ENCODE results near the gene METTL25B.

METTL25B gene

GRCh38 chr1:156707417-156708217 is 20.7 kb upstream of the METTL25B start:
- no peak overlapping the region for H3K27ac Mint-ChIP-seq
- no peaks in the 10 kb centered on the region for H3K36me3 Mint-ChIP-seq (ENCODE audit: low read depth)
- DNase-seq: no peak
- peaks cover 23% of the 10 kb centered on the region for H3K4me1 Mint-ChIP-seq
- peaks cover 26% of the 10 kb centered on the region for H3K27me3 Mint-ChIP-seq
- no peak overlapping the region for H3K4me3 Mint-ChIP-seq
- H3K9me3 Mint-ChIP-seq: no peaks in the 10 kb centered on the region
- no peak for ATAC-seq

DNA sequence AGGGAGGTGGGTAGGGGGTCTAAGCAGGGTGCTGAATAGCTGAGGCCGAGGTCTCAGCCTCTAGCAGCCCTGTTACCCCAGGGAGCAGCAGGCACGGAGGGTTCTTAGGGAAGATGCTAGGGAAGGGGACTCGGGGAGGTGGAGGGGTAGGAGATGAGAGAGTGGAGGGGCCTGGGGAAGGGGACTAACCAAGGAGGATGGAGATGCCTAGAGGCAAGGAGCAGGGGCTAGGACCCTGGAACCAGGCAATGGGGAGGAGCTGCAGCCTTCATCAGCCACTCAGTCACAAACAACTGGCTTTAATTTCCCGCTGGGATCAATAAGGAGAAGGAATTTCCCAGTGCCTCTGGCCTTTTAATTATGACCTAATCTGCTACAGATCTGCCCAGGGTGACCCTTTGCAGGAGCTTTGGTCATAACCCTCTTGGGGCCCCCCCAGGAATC is 20.0 kb upstream of the METTL25B start:
- DNase-seq (no peak), ATAC-seq (no peak)
- Mint-ChIP-seq H3K4me3 (no peak overlapping the region), H3K36me3 (ENCODE audit: low read depth) (no peaks in the 10 kb centered on the region), H3K9me3 (no peaks in the 10 kb centered on the region), H3K27ac (no peak overlapping the region), H3K4me1 (peaks cover 23% of the 10 kb centered on the region), H3K27me3 (peaks cover 23% of the 10 kb centered on the region)

DNA sequence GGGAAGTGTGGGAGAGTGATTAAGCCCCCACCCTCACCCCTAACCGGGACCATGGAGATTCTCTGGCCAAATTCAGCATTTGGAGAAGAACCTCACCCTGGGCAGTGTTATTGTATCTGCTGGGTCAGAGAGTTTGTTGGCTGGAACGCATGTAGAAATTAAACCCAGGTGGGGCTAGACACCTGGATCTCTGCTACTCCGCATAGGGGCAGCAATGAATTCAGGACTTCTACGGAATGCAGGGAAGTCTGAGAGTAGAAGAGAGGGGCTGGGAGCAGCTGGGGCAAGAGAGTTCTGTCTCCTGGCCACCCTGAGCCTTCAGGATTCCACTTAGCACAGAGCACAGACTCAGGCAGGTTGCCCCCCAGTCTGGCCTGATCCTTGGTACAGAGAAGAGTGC is 19.2 kb upstream of the METTL25B start:
- no peak overlapping the region for H3K27ac Mint-ChIP-seq
- ATAC-seq: no peak

GRCh38 chr1:156709757-156710489 is 18.3 kb upstream of the METTL25B start:
- no peak for DNase-seq
- no peak for ATAC-seq
- H3K4me3 Mint-ChIP-seq: no peak overlapping the region
- H3K27ac Mint-ChIP-seq: no peak overlapping the region
- H3K36me3 Mint-ChIP-seq (ENCODE audit: low read depth): no peaks in the 10 kb centered on the region
- H3K27me3 Mint-ChIP-seq: peaks cover 9% of the 10 kb centered on the region
- no peaks in the 10 kb centered on the region for H3K9me3 Mint-ChIP-seq
- H3K4me1 Mint-ChIP-seq: peaks cover 19% of the 10 kb centered on the region

More for the DNA sequence above, 19.2 kb upstream of the METTL25B start:
- Mint-ChIP-seq H3K27me3 (peaks cover 15% of the 10 kb centered on the region), H3K36me3 (ENCODE audit: low read depth) (no peaks in the 10 kb centered on the region), H3K4me1 (peaks cover 23% of the 10 kb centered on the region), H3K4me3 (no peak overlapping the region), H3K9me3 (no peaks in the 10 kb centered on the region)
- no peak for DNase-seq

DNA sequence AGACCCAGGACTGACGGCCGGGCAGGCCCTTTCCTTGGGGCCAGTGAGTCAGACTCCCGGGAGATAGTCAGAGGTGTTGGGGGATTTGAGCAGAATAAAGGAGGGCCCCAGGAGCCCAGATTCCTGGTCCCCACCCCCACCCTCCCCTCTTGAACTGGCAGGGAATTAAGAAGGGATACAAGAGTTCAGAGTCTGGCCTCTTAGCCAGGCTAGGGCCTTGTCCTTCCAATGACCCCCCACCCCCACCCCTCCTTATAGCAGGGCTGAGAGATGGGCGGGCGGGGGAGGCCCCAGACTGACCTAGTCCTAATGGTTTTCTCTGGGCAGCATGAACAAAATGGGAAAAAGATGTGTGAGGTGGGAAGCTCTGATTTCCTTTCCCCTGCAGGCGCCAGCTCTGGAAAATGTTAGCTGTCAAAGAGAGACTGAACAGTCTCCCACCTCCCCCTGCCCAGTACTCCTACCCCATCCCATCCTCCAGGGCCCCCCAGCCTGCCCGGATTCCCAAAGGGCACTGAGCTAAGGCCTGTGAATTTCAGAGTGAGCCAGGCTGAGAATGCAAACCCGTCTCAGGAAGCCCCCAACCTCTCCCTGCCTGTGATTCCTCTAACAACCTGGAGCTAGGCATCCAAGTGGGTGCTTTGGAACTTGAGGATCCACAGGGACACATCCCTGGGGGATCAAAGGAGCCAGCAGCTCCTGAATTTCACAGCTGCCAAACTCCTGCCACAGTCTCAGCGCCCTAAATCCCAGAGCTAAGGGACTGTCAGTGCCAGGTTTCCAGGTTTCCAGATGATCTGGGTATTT is 17.1 kb upstream of the METTL25B start:
- ATAC-seq (no peak), DNase-seq (no peak)
- peaks cover 7% of the 10 kb centered on the region for H3K4me1 Mint-ChIP-seq
- peaks cover 6% of the 10 kb centered on the region for H3K27me3 Mint-ChIP-seq
- H3K4me3 Mint-ChIP-seq: no peak overlapping the region
- no peak overlapping the region for H3K27ac Mint-ChIP-seq
- peaks cover 2% of the 10 kb centered on the region for H3K36me3 Mint-ChIP-seq (ENCODE audit: low read depth)
- H3K9me3 Mint-ChIP-seq: no peaks in the 10 kb centered on the region

GRCh38 chr1:156712626-156713025 is 15.6 kb upstream of the METTL25B start:
- Mint-ChIP-seq H3K27me3 (peaks cover under 1% of the 10 kb centered on the region), H3K36me3 (ENCODE audit: low read depth) (peaks cover 4% of the 10 kb centered on the region), H3K4me3 (no peak overlapping the region), H3K4me1 (no peaks in the 10 kb centered on the region), H3K27ac (no peak overlapping the region), H3K9me3 (no peaks in the 10 kb centered on the region)
- ATAC-seq (no peak), DNase-seq (no peak)

GRCh38 chr1:156714830-156715229 is 13.4 kb upstream of the METTL25B start:
- H3K36me3 Mint-ChIP-seq (ENCODE audit: low read depth): peaks cover 5% of the 10 kb centered on the region
- H3K9me3 Mint-ChIP-seq: no peaks in the 10 kb centered on the region
- no peaks in the 10 kb centered on the region for H3K27me3 Mint-ChIP-seq
- H3K27ac Mint-ChIP-seq: no peak overlapping the region
- no peak for ATAC-seq
- peaks cover under 1% of the 10 kb centered on the region for H3K4me1 Mint-ChIP-seq
- DNase-seq: no peak
- H3K4me3 Mint-ChIP-seq: no peak overlapping the region

DNA sequence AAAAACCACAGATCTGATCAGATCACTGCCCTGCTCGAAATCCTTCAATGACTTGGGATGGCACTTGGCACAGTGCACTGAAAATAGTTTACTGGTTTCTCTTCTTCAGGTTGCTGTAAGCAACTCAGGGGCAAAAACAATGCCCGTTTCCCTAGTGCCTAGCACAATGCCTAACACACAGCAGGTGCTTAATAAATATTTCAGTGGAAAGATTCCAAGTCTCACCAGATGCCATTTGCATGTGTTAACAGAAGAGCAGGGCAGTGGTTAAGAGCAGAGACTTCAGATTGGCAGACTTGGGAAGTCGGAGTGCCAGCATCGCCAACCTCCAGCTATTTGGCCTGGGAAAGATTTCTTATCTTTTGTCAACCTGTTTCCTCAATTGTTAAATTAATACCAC is 10.9 kb upstream of the METTL25B start:
- H3K4me1 Mint-ChIP-seq: peaks cover 10% of the 10 kb centered on the region

DNA sequence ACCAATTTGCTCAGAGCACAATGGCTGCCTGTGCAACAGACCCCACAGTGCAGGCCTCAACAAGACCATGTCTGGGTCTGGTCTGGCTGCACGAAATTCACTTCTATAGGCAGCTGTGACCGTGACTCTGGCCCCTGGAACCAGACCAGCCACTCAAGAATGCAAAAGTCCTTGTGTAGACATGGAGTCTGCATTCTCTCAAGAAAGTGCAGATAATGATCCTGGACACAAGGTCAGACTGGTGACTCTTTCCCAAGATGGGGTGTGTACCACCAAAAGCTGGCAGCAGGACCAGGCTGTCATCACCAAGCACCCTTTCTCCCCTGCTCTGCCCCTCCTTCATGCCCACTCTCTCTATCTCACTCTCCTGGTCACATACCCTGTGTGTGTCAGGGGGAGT is 7.1 kb upstream of the METTL25B start:
- Mint-ChIP-seq H3K27me3 (no peaks in the 10 kb centered on the region), H3K4me1 (peaks cover 12% of the 10 kb centered on the region), H3K9me3 (no peaks in the 10 kb centered on the region)

More for the DNA sequence above, 10.9 kb upstream of the METTL25B start:
- Mint-ChIP-seq H3K27me3 (no peaks in the 10 kb centered on the region), H3K4me3 (no peak overlapping the region), H3K36me3 (ENCODE audit: low read depth) (peaks cover 20% of the 10 kb centered on the region), H3K27ac (no peak overlapping the region), H3K9me3 (no peaks in the 10 kb centered on the region)
- ATAC-seq (no peak), DNase-seq (no peak)

DNA sequence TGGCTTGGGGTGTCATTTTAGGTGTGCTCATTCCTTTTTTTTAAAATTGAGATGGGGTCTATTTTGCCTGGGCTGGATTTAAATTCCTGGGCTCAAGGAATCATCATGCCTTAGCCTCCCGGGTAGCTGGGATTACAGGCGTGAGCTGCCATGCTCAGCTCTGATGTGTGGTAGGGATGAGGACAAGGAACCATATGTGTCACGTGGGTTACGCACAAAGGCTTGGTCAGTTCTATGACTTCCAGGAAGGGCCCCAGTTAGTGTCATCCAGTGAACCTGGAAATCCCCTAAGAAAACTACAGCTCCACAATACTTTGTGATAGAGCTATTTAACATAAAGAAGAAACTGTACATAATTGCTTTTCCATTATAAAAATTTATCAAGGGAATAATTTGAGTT is 6.7 kb upstream of the METTL25B start:
- H3K4me1 Mint-ChIP-seq: peaks cover 12% of the 10 kb centered on the region
- H3K9me3 Mint-ChIP-seq: no peaks in the 10 kb centered on the region
- H3K36me3 Mint-ChIP-seq (ENCODE audit: low read depth): peaks cover 45% of the 10 kb centered on the region
- no peak for DNase-seq
- no peak for ATAC-seq
- no peak overlapping the region for H3K4me3 Mint-ChIP-seq
- H3K27ac Mint-ChIP-seq: peak overlapping the region; percentile 82
- no peaks in the 10 kb centered on the region for H3K27me3 Mint-ChIP-seq

More for the DNA sequence above, 7.1 kb upstream of the METTL25B start:
- Mint-ChIP-seq H3K36me3 (ENCODE audit: low read depth) (peaks cover 45% of the 10 kb centered on the region), H3K4me3 (no peak overlapping the region), H3K27ac (peak overlapping the region; percentile 82)
- no peak for ATAC-seq
- DNase-seq: no peak

DNA sequence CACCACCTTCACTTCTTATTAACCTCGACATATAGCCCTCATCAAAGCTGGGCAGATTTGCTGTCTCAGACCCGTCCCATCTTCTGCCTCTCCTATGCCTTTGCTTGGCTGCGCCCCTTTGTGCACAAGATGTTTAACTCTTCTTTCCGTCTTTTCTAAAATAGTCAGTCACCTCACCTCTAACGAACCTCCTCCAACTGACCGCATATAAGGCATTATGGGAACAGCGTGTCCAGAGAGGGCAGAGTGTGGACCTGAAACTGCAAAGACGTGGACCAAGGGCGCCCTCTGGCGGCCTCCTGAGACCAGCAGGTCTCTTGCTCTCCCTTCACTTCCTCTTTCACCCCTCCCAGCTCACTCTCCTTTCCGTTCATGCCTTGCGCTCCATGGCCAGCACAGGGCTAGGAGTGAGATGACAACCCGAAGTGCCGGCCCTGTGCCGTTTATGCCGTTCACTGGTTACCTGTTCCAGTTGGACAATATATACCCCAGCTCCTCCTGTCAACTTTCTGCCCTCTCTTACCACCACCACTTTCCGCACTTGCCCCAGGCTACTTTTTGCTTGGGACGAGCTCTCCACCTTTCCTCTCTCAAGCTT is 2.5 kb upstream of the METTL25B start:
- DNase-seq: peak; percentile 83
- peak; percentile 39 for ATAC-seq
- Mint-ChIP-seq H3K36me3 (ENCODE audit: low read depth) (peaks cover 42% of the 10 kb centered on the region), H3K4me3 (no peak overlapping the region), H3K9me3 (no peaks in the 10 kb centered on the region), H3K27ac (no peak overlapping the region), H3K27me3 (no peaks in the 10 kb centered on the region), H3K4me1 (peaks cover 28% of the 10 kb centered on the region)

DNA sequence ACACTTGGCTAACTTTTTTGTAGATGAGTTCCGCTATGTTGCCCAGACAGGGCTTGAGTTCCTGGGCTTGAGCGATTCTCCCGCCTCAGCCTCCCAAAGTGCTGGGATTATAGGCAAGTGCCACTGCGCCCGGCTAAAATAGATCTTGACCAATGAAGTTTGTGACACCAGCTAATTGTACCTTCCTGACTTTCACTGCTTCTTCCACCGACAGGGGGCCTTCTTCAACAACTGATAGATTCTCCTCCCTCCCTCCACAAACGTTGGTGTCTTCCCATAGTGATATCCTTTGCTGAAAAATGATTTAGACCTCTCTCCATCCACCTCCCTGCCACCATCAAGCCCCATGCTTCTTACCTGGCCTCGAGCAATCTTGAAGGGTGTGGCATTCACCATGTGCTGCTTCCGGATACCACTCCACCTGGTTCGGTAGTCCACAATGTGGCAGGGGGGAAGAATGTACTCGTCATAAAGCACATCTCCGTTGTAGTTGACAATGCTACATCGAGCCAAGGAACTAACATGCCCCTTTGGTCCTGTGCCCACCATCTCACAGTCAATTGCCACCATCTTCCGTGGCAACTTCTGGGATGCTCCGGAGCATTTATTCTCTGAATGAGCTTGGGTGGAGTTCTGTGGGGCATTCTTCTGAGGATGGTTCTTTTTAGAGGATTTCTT is 1.6 kb upstream of the METTL25B start:
- no peak for ATAC-seq
- Mint-ChIP-seq H3K27me3 (no peaks in the 10 kb centered on the region), H3K9me3 (no peaks in the 10 kb centered on the region), H3K36me3 (ENCODE audit: low read depth) (peaks cover 35% of the 10 kb centered on the region), H3K4me1 (peaks cover 23% of the 10 kb centered on the region), H3K27ac (no peak overlapping the region), H3K4me3 (no peak overlapping the region)
- peak; percentile 67 for DNase-seq

DNA sequence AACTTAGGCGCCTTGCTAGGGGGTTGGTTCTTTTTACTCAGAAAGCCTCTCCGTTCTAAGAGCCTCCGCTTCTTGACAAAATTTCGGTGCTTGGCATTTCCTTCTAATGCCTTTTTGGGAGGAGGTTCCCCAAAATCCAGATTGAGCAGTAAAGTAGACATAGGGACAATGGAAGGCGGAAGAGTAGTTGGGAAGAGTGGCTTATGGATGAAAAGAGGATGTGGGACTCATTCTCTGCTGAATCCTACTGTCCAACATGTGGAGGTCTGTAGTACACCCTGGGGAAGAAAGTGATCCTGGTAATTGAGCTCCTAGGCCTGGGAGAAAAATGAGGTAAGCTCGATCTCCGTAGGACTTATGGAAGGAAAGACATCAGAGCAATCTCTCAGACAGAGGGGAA is 777 bp upstream of the METTL25B start:
- Mint-ChIP-seq H3K4me3 (no peak overlapping the region), H3K4me1 (peaks cover 21% of the 10 kb centered on the region)

More for the DNA sequence above, 777 bp upstream of the METTL25B start:
- DNase-seq (no peak), ATAC-seq (no peak)
- Mint-ChIP-seq H3K9me3 (no peaks in the 10 kb centered on the region), H3K27me3 (no peaks in the 10 kb centered on the region), H3K36me3 (ENCODE audit: low read depth) (peaks cover 33% of the 10 kb centered on the region), H3K27ac (peak overlapping the region; percentile 99)
